ENCODE results near the gene SIDT1. TPM values are rescaled to one million over a fixed set of nuclear protein-coding genes. Genes with fewer than 3 reads are reported as not detected.
A peak's percentile ranks its signal among the peaks of the same experiment; 100 is the strongest.

SIDT1 gene
- total RNA-seq, 6 experiments from 2014 or later = 0.25 to 0.53 (median 0.35) TPM

DNA sequence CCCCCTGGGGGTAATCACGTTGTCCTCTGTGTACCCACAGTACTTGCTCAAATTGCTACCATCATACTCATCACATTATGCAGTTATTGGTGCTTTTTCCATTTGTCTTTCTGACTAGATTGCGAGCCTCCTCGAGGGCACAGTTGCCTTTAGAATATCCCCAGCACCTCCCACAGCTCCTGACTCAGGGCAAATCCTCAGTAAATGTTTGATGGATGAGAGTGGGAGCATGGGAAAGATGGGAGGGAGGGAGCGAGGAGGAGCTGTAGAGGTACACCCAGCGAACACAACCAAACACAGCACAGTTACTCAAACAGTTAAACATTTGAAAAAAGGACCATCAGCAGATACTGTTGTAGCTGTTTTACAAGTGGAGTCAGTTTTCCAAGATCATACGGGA, 27.9 kb downstream of the SIDT1 start:
- Histone ChIP-seq H3K4me3 (no peak overlapping the region), H3K36me3 (no peaks in the 10 kb centered on the region), H3K27ac (no peak overlapping the region), H3K4me1 (no peaks in the 10 kb centered on the region), H3K9me3 (no peaks in the 10 kb centered on the region), H3K27me3 (no peaks in the 10 kb centered on the region)
- WGBS (ENCODE audit: insufficient coverage, low coverage, low lambda C conversion rate, missing lambda C conversion rate) = 56% methylated on average over 6 of the region's 6 CpGs
- no peak for ATAC-seq
- TF ChIP-seq POLR2A (IDR thresholded peaks at IDR 0.05) (no peak), CTCF (IDR thresholded peaks at IDR 0.05) (no peak)
- intact Hi-C loops (cut with DNase I) = no loop called here
- no peak for DNase-seq

- Histone ChIP-seq H3K4me1 (no peaks in the 10 kb centered on the region), H3K27me3 (no peaks in the 10 kb centered on the region), H3K27ac (no peak overlapping the region), H3K36me3 (no peaks in the 10 kb centered on the region), H3K9me3 (no peaks in the 10 kb centered on the region), H3K4me3 (no peak overlapping the region)
- WGBS (ENCODE audit: insufficient coverage, low coverage, low lambda C conversion rate, missing lambda C conversion rate) = 66% methylated on average over 4 of the region's 4 CpGs
- ATAC-seq (peak in 1 of 4 donors; percentile 43), DNase-seq (no peak)
- intact Hi-C loops (cut with DNase I) = no loop called here
- TF ChIP-seq CTCF (IDR thresholded peaks at IDR 0.05) (no peak), POLR2A (IDR thresholded peaks at IDR 0.05) (no peak)
These were observed 28.7 kb downstream of the SIDT1 start for GRCh38 chr3:113560831-113561623.

GRCh38 chr3:113565555-113565954, 33.2 kb downstream of the SIDT1 start:
- DNase-seq (no peak), ATAC-seq (no peak)
- H3K27me3 ChIP-seq = no peaks in the 10 kb centered on the region
- no peak overlapping the region for H3K27ac ChIP-seq
- H3K4me1 ChIP-seq = no peaks in the 10 kb centered on the region
- H3K4me3 ChIP-seq = no peak overlapping the region
- no peak for TF ChIP-seq CTCF (IDR thresholded peaks at IDR 0.05)
- H3K9me3 ChIP-seq = no peaks in the 10 kb centered on the region
- 87% methylated on average over 1 of the region's 1 CpG for WGBS (ENCODE audit: insufficient coverage, low coverage, low lambda C conversion rate, missing lambda C conversion rate)
- H3K36me3 ChIP-seq = no peaks in the 10 kb centered on the region
- intact Hi-C loops (cut with DNase I) = no loop called here

DNA sequence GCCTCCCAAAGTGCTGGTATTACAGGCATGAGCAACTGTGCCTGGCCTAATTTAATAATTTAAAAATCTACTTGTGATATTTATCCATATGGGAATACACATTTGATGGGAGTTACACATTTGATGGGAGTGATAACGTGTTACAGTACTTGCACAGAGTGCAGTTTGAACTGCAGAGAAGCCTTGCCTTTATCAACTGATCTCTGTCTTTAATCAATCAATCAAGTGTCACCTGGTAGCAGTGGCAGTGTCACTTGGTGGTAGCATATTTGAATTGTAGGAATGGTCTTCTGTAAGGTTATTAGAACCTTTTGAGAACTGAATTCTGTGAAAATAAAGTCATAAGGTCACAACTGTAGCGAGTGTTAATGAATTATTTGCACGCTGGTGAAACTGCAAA, 37.8 kb downstream of the SIDT1 start:
- no peaks in the 10 kb centered on the region for H3K4me1 ChIP-seq
- H3K9me3 ChIP-seq = no peaks in the 10 kb centered on the region
- ATAC-seq (no peak), DNase-seq (no peak)
- H3K36me3 ChIP-seq = no peaks in the 10 kb centered on the region
- 92% methylated on average over 3 of the region's 3 CpGs for WGBS (ENCODE audit: insufficient coverage, low coverage, low lambda C conversion rate, missing lambda C conversion rate)
- no peaks in the 10 kb centered on the region for H3K27me3 ChIP-seq
- H3K27ac ChIP-seq = no peak overlapping the region
- H3K4me3 ChIP-seq = no peak overlapping the region
- intact Hi-C loops (cut with DNase I) = loop anchor here in 1 of 2 donors (10.0 kb wide), 1 partner anchor 75 kb away; no protein-coding TSS in a partner anchor
- no peak for TF ChIP-seq CTCF (IDR thresholded peaks at IDR 0.05)
- no peak for TF ChIP-seq POLR2A (IDR thresholded peaks at IDR 0.05)

Measured in right lobe of liver (tissue), 6 donors.